Epidermal melanocyte (primary cell): ENCODE data around the gene TMCC2.

Source experiments
- DNase-seq: peaks from one replicate; pipeline ENCODE4 v3.0.0; 2011; ENCODE audit warnings: low spot score; ENCODE audit not compliant: insufficient read length

Gene TMCC2

DNA sequence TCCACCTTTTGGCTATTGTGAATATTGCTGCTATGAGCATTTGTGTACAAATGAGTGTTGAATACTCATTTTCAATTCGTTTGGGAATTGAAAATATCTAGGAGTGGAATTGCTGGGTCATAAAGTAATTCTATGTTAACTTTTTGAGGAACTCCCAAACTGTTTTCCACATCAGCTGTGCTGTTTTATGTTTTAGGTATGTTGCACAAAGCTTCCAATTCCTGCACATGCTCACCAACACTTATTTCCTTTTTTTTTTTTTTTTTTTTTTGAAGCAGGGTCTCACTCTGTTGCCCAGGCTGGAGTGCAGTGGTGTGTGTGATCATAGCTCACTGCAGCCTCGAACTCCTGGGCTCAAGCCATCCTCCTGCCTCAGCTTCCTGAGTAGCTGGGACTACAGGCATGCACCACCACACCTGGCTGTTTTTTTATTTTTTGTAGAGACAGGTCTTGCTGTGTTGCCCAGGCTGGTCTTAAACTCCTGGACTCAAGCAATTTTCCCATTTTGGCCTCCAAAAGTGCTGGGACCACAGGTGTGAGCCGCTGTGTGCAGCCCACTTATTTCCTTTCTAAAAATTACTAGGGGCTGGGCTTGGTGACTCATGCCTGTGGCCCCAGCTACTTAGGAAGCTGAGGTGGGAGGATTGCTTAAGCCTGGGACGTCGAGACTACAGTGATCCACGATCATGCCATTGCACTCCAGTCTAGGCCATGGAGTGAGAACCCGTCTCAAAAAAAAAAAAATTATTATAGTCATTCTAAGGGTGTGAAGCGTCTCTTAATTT lies 33.4 kb downstream of the TMCC2 start:
- DNase-seq: no peak

DNA sequence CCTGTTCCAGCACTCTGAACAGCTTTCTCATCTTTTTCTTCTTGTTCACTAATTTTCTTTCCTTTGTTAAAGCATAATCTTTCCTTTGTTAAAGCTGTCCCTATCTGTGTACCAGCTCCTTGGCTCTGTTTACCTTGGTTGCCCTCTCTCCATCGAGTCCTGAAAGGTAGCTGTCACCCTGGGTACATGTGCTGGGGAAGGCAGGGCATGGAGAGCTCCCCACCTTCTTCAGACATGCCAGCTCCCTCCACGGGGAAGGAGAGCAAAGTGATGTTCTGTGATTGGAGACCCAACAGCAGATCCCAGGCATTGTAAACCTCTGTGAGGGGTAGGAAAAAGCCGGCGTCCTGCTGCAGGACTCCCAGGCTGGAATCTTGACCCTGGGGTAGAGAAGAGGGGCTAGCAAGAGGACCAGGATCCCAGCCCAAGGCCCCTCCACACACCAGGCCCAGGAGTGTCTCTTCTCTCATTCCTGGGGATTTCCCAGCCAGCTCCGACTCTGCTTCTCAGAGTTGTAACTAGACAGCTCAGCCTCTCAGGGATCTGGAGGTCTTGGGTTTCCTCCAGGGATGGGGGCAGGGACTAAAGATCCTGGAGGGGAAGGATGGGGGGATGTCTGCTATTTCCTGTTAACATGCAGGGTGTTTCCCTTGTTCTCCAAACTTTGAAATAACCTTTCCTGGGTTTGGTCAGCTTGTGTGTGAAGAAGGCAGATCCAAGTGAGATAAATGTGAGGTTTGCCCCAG lies 34.4 kb downstream of the TMCC2 start:
- DNase-seq: no peak

DNA sequence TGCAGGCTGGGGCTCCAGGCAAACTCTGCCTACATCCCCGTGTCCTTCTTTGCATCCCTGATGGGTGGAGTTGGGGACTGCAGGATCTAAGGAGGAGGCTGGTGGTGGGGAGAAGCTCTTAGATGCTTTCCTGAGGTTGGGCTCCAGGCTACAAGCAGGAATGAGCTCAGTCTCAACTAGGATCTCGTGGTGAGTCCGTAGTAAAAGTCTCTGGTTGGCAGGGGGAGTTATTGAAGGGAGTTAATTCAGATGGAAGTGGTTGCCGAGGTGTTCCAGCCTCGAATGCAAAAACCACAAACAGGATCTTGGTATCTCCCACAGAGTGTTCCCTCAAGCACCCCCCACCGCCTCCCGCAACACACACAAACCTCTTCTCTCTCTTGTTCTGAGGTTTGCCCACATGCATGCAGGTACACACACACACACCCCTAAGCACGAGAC lies 35.0 kb downstream of the TMCC2 start:
- no peak for DNase-seq

DNA sequence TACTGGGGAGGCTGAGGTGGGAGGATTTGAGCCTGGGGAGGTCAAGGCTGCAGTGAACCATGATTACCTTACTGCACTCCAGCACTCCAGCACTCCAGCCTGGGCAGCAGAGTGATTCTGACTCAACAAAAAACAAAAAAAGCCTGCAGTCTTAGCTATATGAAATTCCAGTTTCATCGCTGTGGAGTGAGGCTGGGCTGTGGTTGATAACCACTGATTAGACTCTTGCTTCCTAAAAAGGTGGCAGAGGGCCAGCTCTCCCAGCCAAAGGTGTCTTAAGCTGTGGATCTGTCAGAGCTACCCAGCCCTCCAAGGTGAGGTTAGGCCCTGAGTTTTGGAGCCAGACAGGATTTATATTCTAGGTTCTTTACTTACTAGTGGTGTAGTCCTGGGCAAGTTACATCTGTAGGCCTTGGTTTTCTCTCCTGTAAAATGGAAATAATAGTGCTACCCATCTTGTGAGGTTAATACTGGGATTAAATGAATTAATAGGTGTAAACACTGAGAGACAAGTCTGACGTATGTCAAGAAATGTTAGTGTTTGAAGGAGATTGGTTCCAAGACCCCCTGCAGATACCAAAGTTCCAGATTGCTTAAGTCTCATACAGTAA lies 35.9 kb downstream of the TMCC2 start:
- no peak for DNase-seq

DNA sequence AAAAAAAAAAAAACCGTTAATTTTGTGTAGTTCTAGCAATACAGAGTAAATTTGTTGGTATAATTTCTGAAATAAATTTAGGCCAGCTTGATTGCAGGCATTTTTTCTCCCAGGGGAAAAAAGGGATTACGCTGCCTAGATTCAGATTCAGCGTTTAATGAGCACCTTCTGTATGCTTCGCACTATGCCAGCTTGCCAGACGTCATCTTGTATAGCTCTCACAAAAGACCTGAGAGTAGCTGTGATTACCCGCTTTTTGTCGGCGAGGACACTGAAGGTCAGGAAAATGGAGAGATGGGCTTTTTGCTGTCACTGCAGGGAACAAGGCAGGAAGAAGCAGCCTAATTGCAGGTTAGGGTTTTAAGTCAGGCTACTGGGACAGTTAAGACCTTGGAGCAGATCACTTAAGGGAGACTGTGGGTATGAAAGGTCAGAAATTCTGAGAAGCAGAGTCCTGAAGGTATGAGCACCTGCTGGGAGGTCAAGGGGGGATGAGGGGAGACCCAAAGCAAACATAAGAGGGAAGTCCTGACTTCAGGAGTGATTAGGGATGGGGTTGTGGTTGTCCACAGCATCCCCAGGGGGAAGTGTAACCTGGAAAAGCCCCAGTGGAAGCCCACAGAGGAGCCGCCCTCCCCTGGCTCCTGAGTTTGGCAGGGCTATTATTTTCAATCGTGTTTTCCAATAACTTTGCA lies 39.0 kb downstream of the TMCC2 start:
- no peak for DNase-seq

DNA sequence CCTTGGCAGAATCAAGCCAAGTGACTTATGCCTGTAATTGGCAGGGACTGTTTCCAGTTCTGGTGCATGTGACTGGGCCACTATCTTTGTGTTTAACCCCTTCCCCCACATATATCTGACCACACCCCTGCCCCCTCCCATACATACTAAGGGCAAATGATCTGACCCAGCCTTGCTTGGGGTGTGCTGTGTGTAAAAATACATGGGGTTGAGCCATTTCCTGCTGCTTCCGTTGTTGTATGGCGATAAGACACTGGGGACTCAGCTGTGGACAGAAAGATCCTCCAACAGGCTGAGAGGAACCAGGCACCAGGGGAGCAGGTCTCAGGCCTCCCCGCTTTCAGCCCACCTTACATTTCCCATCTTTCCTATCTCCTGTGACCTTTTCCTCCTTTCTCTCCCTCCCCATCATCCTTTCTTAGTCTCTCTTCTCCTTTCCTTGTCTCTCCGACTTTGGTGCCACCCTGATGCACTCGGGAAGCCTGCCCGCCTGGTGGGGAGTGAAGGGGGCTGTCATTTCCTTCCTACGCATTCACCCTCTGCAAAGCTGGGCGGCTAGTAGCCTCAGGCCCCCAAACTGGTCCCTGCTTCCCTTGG lies 39.7 kb downstream of the TMCC2 start:
- no peak for DNase-seq

DNA sequence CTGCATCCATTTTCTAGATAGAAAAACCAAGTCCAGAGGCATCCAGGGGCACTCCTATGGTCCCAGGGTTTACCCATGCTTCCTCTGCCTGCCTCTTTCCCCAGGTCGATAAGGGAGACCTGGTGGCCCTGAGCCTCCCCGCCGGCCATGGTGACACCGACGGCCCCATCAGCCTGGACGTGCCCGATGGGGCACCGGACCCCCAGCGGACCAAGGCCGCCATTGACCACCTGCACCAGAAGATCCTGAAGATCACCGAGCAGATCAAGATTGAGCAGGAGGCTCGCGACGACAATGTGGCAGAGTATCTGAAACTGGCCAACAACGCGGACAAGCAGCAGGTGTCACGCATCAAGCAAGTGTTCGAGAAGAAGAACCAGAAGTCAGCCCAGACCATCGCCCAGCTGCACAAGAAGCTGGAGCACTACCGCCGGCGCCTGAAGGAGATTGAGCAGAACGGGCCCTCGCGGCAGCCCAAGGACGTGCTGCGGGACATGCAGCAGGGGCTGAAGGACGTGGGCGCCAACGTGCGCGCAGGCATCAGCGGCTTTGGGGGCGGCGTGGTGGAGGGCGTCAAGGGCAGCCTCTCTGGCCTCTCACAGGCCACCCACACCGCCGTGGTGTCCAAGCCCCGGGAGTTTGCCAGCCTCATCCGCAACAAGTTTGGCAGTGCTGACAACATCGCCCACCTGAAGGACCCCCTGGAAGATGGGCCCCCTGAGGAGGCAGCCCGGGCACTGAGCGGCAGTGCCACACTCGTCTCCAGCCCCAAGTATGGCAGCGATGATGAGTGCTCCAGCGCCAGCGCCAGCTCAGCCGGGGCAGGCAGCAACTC lies 41.3 kb downstream of the TMCC2 start:
- DNase-seq: no peak

DNA sequence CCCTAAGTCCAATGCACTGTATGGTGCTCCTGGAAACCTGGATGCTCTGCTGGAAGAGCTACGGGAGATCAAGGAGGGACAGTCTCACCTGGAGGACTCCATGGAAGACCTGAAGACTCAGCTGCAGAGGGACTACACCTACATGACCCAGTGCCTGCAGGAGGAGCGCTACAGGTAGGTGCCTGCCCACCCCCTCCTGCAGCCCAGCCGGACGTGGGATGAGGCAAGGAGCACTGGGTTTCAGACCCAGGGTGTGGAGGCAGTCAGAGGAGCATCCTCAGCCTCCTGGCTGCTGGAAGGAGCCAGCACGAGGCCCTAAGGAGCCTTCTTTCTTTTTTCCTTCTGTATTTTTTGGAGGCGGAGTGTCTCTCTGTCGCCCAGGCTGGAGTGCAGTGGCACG lies 42.0 kb downstream of the TMCC2 start:
- no peak for DNase-seq

DNA sequence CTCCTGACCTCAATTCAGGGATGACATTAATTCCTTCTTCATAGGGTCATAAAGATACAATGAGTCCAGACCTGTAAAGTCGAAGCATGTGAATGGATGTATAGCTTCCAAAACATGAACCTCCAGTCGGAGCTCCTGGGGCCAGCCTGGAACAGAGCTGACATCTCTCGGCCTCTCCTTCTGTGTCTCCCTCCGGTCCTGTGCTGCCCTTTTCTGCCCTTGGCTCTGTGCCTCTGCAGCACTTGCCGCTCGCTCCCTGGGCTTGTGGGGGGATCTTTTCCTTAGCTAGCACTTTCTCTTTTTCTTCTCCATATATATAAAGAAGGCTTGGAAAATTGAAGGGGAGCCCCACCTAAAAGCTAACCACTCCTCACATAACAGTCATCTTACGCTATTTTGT lies 42.5 kb downstream of the TMCC2 start:
- DNase-seq: no peak

DNA sequence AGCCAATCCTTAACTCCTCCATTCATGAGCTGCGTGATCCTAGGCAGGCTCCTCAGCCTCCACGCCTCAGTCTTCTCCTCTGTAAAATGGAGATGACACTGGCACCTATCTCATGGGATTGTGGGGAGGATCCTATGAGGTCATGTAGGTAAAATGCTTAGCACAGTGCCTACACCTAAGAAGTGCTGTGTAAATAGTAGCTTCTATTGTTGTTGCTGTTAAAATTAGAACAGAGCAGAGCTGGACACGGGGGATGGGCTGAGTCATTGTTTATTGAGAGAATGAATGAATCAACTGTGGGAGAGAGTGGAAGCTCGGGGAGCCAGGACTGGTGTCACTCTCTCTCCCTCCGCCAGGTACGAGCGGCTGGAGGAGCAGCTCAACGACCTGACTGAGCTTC lies 43.0 kb downstream of the TMCC2 start:
- DNase-seq: no peak

DNA sequence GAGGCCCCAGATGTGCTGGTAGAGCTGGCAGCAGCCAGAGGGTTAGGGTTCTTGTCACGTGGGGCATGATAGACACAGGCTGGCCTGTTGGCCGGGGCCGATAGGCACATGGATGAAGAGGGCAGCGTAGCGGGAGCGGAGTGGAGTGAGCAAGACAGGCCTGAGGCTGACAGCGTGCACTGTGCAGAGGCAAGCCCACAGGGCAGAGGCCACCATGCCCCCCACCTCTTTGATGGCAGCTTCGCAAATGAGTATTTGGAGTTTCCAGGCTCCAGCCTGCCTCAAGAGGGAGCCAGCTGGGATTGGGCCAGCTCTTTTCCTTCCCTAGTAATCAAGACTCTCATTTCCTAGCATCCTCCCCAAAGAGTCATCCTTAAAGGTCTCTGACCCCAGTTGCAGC lies 43.5 kb downstream of the TMCC2 start:
- no peak for DNase-seq

DNA sequence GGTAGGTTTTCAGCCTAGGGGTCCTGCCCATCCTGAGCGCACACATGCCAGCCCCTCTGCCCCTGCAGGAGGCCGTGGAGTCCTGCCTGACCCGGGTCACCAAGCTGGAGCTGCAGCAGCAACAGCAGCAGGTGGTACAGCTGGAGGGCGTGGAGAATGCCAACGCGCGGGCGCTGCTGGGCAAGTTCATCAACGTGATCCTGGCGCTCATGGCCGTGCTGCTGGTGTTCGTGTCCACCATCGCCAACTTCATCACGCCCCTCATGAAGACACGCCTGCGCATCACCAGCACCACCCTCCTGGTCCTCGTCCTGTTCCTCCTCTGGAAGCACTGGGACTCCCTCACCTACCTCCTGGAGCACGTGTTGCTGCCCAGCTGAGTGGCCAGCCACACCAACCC lies 44.0 kb downstream of the TMCC2 start:
- no peak for DNase-seq

DNA sequence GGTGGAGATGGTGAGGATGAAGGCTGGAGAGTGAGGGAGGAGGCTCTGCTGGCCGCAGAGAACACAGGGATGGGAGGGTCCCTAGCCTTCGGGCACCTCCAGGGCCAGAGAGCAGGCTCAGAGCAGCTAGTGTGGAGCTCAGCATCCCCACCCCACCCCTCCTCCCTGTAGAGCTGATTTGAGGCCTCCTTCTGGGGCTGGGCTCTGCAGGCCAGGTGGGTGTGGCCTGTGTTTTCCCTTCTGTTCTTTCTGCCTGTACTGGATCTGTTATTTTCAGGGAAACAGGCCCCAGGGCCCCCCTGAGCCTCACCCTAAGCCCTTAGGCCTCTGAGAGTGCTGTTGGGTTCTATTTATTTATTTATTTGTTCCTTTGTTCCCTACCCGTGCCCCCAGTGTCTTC lies 44.8 kb downstream of the TMCC2 start:
- DNase-seq: no peak

DNA sequence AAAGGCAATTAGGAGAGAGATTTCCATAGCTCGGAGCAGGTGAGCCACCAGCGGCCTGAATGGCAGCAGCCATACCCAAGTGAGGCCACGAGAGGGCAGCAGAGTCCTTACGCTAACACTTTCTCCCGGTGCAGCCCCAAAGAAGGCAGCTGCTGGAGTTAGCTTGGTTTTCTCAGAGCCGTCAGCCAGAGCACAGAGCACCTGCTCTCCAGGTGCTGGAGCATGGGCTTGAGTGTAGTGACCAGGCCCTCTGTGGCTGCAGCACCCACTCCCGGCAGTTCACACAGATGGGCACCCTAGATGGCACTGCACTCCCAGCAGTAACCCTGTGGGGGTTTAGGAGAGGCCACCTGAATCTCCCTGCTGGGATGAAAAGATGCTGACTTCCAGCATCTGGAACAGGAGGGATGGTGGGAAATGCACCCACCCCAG lies 45.8 kb downstream of the TMCC2 start:
- DNase-seq: peak; percentile 94

DNA sequence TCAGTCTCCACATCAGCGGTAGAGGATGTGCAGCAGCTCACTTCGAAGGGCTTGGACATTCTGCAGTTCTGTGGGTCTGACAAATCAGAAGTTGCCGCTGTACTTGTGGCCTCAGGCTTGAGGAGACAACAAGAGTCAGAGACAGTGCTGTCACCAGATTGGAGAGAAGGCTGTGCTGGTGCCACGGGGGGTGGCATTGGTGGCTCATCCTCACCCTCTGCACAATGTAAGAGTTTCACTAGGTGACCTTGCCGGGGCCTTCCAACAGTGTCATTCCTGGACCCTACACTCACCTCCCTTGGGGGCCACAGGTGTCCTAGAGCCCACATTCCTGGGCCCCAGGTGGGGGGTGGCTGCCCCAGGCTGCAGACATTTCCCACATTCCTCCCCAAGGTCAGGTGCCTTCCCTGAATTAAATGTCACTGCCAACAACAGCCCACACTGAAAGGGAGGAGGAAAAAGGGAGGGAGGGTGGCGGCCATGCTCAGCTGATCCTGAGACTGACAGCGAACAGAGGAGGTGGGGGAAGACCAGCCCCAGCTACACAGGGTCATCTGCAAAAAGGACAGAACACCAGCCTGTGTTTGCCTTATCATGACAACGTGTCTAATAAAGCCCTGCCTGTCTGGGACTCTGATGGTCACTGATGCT lies 46.4 kb downstream of the TMCC2 start:
- DNase-seq: no peak

DNA sequence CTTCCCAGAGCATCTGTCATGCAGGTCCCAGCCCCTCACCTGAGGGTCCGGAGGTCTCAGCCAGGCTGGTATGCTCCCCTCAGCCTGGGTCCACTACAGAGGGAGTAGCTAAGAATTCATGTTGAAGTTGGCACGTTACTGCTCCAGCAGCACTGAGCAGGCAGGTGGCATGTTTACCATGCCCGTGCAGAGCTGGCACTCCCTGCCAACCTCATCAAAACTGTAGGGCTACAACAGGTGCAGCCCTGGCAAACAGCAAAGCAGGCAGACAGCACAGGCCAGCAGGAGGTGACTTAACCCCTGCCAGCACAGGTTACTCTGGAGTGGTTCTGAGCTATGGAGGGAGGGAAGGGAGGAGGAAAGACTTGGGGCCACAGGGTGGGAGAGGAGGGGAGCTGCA lies 47.4 kb downstream of the TMCC2 start:
- DNase-seq: no peak

DNA sequence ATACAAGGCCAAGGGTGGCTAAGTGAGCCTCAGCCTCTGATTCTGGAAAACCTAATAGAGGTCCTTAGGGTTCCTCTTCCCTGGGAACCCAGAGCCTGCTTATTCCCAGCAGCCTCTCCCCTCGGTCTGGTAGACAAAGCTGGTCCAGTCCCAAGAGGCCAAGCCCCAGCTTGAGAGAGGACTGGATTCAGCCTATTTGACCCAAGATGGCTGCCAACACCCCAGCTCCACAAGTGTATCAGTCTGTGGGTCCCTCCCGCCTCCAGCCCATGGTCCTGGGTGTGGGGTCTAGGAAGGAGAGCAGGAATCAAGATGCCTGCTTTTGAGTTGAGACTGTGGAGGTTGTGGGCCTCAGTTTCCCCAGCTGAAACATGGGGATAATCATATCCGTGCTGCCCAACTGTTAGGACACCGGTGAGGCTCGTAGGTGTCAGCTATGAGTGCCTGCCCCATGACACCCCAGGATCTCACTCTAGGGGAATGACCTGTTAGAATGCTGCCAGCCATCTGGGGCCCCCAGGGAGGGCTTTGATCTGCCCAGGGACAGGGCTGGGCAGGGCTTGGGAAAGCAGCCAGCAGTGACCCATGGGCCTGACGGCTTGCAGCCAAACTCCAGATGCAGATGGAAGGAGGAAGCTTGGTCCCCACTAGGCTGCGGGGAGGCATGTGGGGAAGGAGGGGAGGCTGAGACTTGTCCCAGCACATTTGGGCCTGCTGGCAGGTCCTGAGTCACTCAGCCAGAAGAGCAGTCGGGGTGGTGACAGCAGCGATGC lies 48.4 kb downstream of the TMCC2 start:
- DNase-seq: no peak

DNA sequence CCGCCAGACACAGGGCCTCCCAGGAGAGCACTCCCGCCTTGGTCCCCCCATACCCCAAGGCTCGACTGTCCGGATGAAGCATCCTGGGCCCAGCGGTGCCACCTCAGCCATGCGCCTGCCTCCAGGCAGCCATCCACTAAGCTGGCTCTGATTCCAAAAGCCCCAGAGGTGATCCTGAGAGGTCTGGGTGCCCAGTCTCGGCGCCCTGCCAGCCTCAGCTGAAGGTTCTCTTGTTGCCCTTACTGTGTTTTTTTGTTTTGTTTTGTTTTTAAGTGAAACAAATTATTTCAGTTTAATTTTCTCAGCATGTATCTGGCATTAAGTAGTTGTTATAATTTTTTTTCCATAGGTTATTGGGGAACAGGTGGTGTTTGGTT lies 48.9 kb downstream of the TMCC2 start:
- DNase-seq: no peak

DNA sequence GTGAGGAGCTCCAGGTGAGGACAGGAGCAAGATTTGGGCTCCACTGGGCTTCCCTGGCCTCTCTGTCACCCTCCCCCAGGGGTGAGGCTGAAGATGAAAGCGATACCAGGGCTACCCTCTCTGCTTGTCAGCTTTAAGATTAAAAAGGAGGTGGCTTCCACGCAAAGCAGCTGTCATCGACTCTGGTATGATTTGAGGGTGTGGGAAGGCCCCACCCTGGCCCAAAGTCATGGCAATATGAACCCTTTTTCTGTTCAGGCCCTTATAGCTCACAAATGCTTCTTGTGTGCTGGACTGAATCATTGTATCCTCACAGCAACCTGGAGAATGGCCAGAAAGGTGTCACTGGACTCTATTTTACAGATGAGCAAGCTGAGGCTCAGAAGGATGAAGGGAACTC lies 52.2 kb downstream of the TMCC2 start:
- DNase-seq: no peak
